HCT116 (cell line): ENCODE data around the gene SEC23IP. TPM values are rescaled to one million over a fixed set of nuclear protein-coding genes. Genes with fewer than 3 reads are reported as not detected.
A peak's percentile ranks its signal among the peaks of the same experiment; 100 is the strongest.
"Not testable (repeated sequence)": the region's sequence is repeated elsewhere in the genome, so short reads cannot be mapped to it uniquely, and the experiment has no call there.

ENCODE experiments used
- ATAC-seq: fragments of 200-7000 bp; cut with Tn5 transposase; 2 replicates; pipeline ENCODE4 v1.9.1; 2020; ENCODE audit warnings: mild to moderate bottlenecking, moderate library complexity
- BruUV-seq: library from RNA; stranded (reverse); fragments of 400-500 nt; replicated peaks from 2 replicates; lab custom pipeline; 2021; lab: Mats Ljungman, UMichigan
- CTCF ChIA-PET: fragments of 300-600 bp; sonication (Branson Sonifier 250); formaldehyde crosslinking; loops from one replicate; lab custom pipeline; 2021; ENCODE audit warnings: antibody characterized with exemption; lab: Charles Lee
- POLR2A ChIA-PET: fragments of 300-600, 350-600 bp; sonication (Branson Sonifier 250); formaldehyde crosslinking; loops from one replicate; lab custom pipeline; 2021; ENCODE audit warnings: antibody characterized with exemption; lab: Charles Lee
- RAD21 ChIA-PET, 2 experiments: fragments of 300-600 bp; sonication (Branson Sonifier 250); formaldehyde crosslinking; loops; one replicate each; lab custom pipeline; 2023; ENCODE audit warnings: low total read pairs in 2 of 2; ENCODE audit not compliant: uncharacterized antibody in 2 of 2, unreplicated experiment in 2 of 2, low non-redundant PET in 1 of 2; lab: Charles Lee
- DNase-seq: peaks from one replicate; pipeline ENCODE4 v3.0.0-alpha.2; 2010; ENCODE audit warnings: low read depth, low spot score
- H2AFZ ChIP-seq: fragments of 200-600 bp; shearing (Covaris generic), sonication (generic); 2 replicates; pipeline ENCODE4 v1.6.1; 2017; ENCODE audit warnings: low read depth, mixed run types, mixed read lengths, antibody characterized with exemption, low read length; ENCODE audit not compliant: poor library complexity, severe bottlenecking
- H3K27ac ChIP-seq: 2 replicates; pipeline ENCODE4 v1.5.1; 2012; ENCODE audit warnings: low read depth, low read length
- H3K27me3 ChIP-seq: fragments of 200-600 bp; sonication (generic); 2 replicates; pipeline ENCODE4 v1.6.1; 2016; ENCODE audit warnings: mixed run types, low read length, mixed read lengths; ENCODE audit not compliant: insufficient read depth
- H3K36me3 ChIP-seq, 2 experiments: fragments of 200-500 bp in 1 of 2; fragments of 200-600 bp in 1 of 2; sonication (Bioruptor generic) in 1 of 2; sonication (generic) in 1 of 2; 2 replicates each; pipeline versions ENCODE4 v1.5.1 to v1.6.1; 2014 to 2016; ENCODE audit warnings: low read length in 2 of 2, inconsistent platforms in 1 of 2, mixed read lengths in 1 of 2, mixed run types in 1 of 2; ENCODE audit not compliant: insufficient read depth in 2 of 2, control insufficient read depth in 1 of 2
- H3K4me1 ChIP-seq, 2 experiments: fragments of 200-600 bp in 1 of 2; sonication (generic) in 1 of 2; 2 replicates each; pipeline versions ENCODE4 v1.5.1 to v1.6.1; 2012 to 2017; ENCODE audit warnings: low read length in 2 of 2, inconsistent platforms in 1 of 2, mild to moderate bottlenecking in 1 of 2, mixed read lengths in 1 of 2, mixed run types in 1 of 2, moderate library complexity in 1 of 2; ENCODE audit not compliant: insufficient read depth in 2 of 2, control insufficient read depth in 1 of 2
- H3K4me2 ChIP-seq: fragments of 200-600 bp; sonication (generic); 2 replicates; pipeline ENCODE4 v1.6.1; 2017; ENCODE audit warnings: mixed run types, low read length, mixed read lengths
- H3K4me3 ChIP-seq, 2 experiments: fragments of 200-600 bp in 1 of 2; sonication (generic) in 1 of 2; replicated peaks in 1 of 2; 2 replicates each; pipeline ENCODE4 v1.5.1; 2011 to 2016; ENCODE audit warnings: low read length in 2 of 2, control low read depth in 1 of 2, low read depth in 1 of 2, mild to moderate bottlenecking in 1 of 2, mixed read lengths in 1 of 2, mixed run types in 1 of 2
- H3K79me2 ChIP-seq: fragments of 200-600 bp; sonication (generic); 2 replicates; pipeline ENCODE4 v1.6.1; 2017; ENCODE audit warnings: mild to moderate bottlenecking, mixed run types, low read length, moderate library complexity, mixed read lengths; ENCODE audit not compliant: insufficient read depth
- H3K9ac ChIP-seq: fragments of 200-600 bp; sonication (generic); 2 replicates; pipeline ENCODE4 v1.6.1; 2016; ENCODE audit warnings: low read length, mixed read lengths
- H3K9me2 ChIP-seq: fragments of 200-600 bp; sonication (generic), shearing (Covaris generic); 2 replicates; pipeline ENCODE4 v1.6.1; 2017; ENCODE audit warnings: mixed run types, mild to moderate bottlenecking, moderate library complexity; ENCODE audit not compliant: insufficient read depth
- H3K9me3 ChIP-seq, 2 experiments: fragments of 200-500 bp in 1 of 2; fragments of 200-600 bp in 1 of 2; sonication (Bioruptor generic) in 1 of 2; sonication (generic) in 1 of 2; 2 replicates each; pipeline ENCODE4 v1.6.1; 2014 to 2017; ENCODE audit warnings: low read length in 2 of 2, mixed read lengths in 2 of 2, inconsistent platforms in 1 of 2, low read depth in 1 of 2, mild to moderate bottlenecking in 1 of 2, mixed run types in 1 of 2, moderate library complexity in 1 of 2; ENCODE audit not compliant: control insufficient read depth in 1 of 2, insufficient read depth in 1 of 2
- H4K20me1 ChIP-seq: fragments of 200-600 bp; sonication (generic), shearing (Covaris generic); 2 replicates; pipeline ENCODE4 v1.6.1; 2017; ENCODE audit warnings: mixed run types, mild to moderate bottlenecking, moderate library complexity; ENCODE audit not compliant: insufficient read depth
- ZFX ChIP-seq: fragments of 450-650 bp; IDR thresholded peaks from 2 replicates; pipeline ENCODE4 v1.6.1; 2017
- intact Hi-C: fragments of 100-400 bp; cut with micrococcal nuclease; formaldehyde crosslinking; loops from 2 replicates; pipeline ENCODE4 v1.10.0; 2022
- total RNA-seq: library from RNA; stranded (reverse); gene quantifications from one replicate; pipeline ENCODE4 v1.2.1, GENCODE V29; 2021; ENCODE audit not compliant: unreplicated experiment

Gene SEC23IP
- total RNA-seq, 1 experiment from 2014 or later, result 122 TPM

- RAD21 ChIA-PET, H3K36me3 ChIP-seq, H3K9ac ChIP-seq, H3K4me2 ChIP-seq, DNase-seq, H3K27ac ChIP-seq, H3K27me3 ChIP-seq, H4K20me1 ChIP-seq, CTCF ChIA-PET, H3K9me3 ChIP-seq, H3K4me1 ChIP-seq, BruUV-seq, H3K9me2 ChIP-seq, intact Hi-C loops, ATAC-seq, H3K79me2 ChIP-seq, H2AFZ ChIP-seq, H3K4me3 ChIP-seq, POLR2A ChIA-PET: not testable (repeated sequence)
- peak; percentile 18; the same call in 1 of the 2 replicates for TF ChIP-seq ZFX
Measured at GRCh38 chr10:119883901-119884611, 8.5 kb upstream of the SEC23IP start.

GRCh38 chr10:119886070-119886469 lies 6.5 kb upstream of the SEC23IP start:
- POLR2A ChIA-PET, result interaction anchor here (1.1 kb wide), 1 partner anchor 14 kb away, joined by 3 read pairs; the partner anchor contains the start of gene MCMBP

DNA sequence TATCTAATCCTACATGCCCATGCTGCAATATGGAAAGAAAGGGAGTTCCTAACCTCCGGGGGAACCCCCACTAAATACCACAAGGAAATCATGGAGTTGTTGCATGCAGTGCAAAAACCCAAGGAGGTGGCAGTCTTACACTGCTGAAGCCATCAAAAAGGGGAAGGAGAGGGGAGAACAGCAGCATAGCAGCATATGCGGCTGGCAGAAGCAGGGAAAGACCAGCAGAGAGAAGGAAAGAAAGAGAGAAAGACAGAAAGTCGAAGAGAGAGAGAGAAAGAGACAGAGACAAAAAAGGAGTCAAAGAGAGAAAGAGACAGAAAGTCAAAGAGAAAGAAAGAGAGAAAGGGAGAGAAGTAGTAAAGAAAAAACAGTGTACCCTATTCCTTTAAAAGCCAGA lies 3.8 kb upstream of the SEC23IP start:
- RAD21 ChIA-PET, H3K9me2 ChIP-seq, H3K4me2 ChIP-seq, H2AFZ ChIP-seq, BruUV-seq, H3K9me3 ChIP-seq, CTCF ChIA-PET, H4K20me1 ChIP-seq, intact Hi-C loops, H3K27ac ChIP-seq, DNase-seq, H3K9ac ChIP-seq, H3K36me3 ChIP-seq, ATAC-seq, H3K27me3 ChIP-seq, POLR2A ChIA-PET, H3K4me3 ChIP-seq: not testable (repeated sequence)
- peaks cover 13% of the 10 kb centered on the region for H3K79me2 ChIP-seq
- H3K4me1 ChIP-seq, result peaks cover 7 to 12% of the 10 kb centered on the region in 2 experiments; a peak in 3 of 4 replicates

More at GRCh38 chr10:119886070-119886469, 6.5 kb upstream of the SEC23IP start:
- H3K79me2 ChIP-seq, H4K20me1 ChIP-seq, H3K27me3 ChIP-seq, H3K9ac ChIP-seq, RAD21 ChIA-PET, H2AFZ ChIP-seq, H3K4me2 ChIP-seq, DNase-seq, CTCF ChIA-PET, intact Hi-C loops, H3K4me1 ChIP-seq, H3K36me3 ChIP-seq, H3K27ac ChIP-seq, H3K9me2 ChIP-seq, ATAC-seq, BruUV-seq, H3K9me3 ChIP-seq, H3K4me3 ChIP-seq: not testable (repeated sequence)

- BruUV-seq, H2AFZ ChIP-seq, RAD21 ChIA-PET, DNase-seq, CTCF ChIA-PET, H3K4me3 ChIP-seq, intact Hi-C loops, H3K4me2 ChIP-seq, H4K20me1 ChIP-seq, H3K36me3 ChIP-seq, H3K9me2 ChIP-seq, POLR2A ChIA-PET, H3K9me3 ChIP-seq, H3K27me3 ChIP-seq, H3K27ac ChIP-seq, ATAC-seq, H3K9ac ChIP-seq: not testable (repeated sequence)
- Histone ChIP-seq H3K79me2 (peaks cover 17% of the 10 kb centered on the region), H3K4me1 (peaks cover 7 to 16% of the 10 kb centered on the region in 2 experiments; a peak in 3 of 4 replicates)
Measured at GRCh38 chr10:119889201-119889600, 3.3 kb upstream of the SEC23IP start.
